C4-2B (cell line): ENCODE results near the gene RAX.

Source experiments
- H3K27ac ChIP-seq: fragments of 450-650 bp; 2 replicates; pipeline ENCODE4 v1.5.1; 2017
- ZFX ChIP-seq: fragments of 450-650 bp; IDR thresholded peaks from 2 replicates; pipeline ENCODE4 v1.6.1; 2017
- TF ChIP-seq, protein P1 (sequence below): fragments of 450-650 bp; conservative IDR thresholded peaks from 2 replicates; pipeline ENCODE4 v1.5.1; 2017; ENCODE audit warnings: mild to moderate bottlenecking

Gene RAX

DNA sequence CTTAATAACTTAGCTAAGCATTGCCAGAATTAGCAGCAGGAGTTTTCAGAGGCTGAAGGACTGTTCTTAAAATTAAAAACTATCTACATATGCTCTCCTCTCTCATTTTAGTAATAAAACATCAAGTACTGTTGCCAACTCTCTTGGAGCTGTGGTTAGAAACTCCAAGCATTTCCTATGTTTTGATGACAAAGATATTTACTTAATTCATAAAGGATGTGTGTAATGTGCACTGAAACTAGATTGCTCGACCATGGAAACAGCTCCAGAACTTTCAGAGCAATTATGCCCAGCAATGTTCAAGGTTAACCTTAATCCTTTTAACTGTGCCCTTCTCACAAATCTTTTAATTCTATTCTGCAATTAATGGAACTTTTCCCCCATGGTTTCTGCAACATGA lies 44.9 kb downstream of the RAX start:
- TF ChIP-seq ZFX, result no peak
- TF ChIP-seq, protein P1, sequence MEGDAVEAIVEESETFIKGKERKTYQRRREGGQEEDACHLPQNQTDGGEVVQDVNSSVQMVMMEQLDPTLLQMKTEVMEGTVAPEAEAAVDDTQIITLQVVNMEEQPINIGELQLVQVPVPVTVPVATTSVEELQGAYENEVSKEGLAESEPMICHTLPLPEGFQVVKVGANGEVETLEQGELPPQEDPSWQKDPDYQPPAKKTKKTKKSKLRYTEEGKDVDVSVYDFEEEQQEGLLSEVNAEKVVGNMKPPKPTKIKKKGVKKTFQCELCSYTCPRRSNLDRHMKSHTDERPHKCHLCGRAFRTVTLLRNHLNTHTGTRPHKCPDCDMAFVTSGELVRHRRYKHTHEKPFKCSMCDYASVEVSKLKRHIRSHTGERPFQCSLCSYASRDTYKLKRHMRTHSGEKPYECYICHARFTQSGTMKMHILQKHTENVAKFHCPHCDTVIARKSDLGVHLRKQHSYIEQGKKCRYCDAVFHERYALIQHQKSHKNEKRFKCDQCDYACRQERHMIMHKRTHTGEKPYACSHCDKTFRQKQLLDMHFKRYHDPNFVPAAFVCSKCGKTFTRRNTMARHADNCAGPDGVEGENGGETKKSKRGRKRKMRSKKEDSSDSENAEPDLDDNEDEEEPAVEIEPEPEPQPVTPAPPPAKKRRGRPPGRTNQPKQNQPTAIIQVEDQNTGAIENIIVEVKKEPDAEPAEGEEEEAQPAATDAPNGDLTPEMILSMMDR, result no peak
- no peak overlapping the region for H3K27ac ChIP-seq

DNA sequence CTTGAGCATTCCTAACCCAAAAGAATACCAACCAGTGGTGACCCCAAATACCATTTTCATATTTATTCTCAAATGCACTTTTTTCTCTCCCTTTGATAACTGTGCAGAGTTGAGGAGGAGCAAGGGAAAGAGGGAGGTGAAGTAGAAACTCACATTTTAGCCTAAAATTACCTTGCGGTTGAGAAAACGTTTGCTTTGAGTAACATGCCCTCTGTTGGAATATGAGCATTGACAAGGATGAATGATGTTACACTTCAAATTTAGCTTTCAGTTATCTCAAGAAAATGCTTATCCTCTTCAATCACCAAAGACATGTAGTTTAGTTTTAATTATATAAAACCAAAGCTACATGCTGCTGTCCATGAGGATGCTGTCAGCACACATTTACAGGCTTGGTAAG lies 50.9 kb downstream of the RAX start:
- no peak overlapping the region for H3K27ac ChIP-seq
- TF ChIP-seq, protein P1, result no peak
- TF ChIP-seq ZFX, result no peak

DNA sequence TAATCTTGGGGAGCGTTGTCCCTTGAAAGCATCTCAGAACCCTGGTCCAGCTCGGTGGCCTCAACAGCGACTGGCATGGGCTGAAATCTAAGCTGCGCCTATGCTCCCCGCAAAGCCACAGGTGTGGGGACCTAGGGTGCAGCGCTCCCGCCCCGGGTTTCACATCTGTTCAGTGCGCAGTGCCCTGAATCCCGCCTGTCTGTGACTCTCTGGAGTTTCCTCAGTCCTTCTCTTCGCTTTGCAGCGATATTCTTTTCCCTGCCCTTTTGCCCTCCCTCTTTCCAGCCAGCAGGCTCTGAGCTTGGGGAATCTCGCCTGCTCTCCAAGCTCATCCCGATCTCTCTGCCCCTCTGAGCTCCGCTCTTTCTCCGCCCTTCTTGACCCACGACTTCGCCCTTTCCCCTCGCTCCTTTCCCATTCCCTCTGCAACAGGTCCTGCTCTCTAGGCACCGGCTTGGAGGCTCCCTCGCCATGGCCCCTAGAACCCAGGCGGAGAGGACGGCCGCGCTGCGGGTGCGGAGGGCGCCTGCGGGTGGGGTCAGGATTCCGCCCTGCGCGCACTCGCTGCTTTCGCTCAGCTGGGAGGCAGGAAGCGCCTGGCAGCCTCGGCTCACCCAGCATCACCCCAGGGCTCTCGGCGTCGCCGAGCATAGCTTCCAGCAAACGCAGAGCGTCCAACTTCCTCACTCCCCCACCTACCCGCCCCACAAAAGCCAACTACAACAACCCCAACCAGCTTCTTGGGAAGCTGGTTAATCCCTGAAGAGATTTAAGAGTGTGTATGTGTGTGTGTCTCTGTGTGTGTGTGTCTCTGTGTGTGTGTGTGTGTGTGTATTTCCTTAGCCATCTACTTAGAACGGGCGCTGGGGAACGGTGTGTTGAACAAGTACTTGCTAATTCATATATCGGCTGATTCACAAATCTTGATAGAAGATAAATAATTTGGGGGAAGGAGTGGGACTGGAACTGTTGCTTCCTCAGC lies 52.2 kb downstream of the RAX start:
- TF ChIP-seq, protein P1, result no peak
- TF ChIP-seq ZFX, result no peak
- no peak overlapping the region for H3K27ac ChIP-seq

DNA sequence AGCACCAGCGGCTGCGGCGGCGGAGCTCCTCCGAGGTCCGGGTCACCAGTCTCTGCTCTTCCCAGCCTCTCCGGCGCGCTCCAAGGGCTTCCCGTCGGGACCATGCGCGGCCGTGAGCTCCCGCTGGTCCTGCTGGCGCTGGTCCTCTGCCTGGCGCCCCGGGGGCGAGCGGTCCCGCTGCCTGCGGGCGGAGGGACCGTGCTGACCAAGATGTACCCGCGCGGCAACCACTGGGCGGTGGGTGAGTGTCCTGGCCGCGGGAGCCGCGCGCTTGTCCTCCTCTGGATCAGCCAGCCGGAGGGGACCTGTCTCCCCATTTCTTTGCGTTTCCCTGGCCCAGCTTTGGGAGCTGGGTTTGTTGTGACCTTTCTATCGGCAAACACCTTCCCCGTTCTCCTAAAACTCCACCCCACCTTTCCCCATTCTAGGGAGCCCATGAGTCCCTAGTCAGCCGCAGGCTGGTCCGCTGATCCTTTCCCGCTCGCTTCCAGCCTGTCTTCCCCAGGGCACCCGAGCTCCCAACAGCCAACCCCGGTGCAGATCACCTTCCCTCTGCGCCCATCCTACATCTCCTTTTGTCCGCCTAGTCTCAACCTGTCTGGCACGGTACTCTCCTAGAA lies 53.0 kb downstream of the RAX start:
- H3K27ac ChIP-seq, result no peak overlapping the region
- TF ChIP-seq, protein P1, result no peak
- no peak for TF ChIP-seq ZFX

- TF ChIP-seq, protein P1, result no peak
- no peak for TF ChIP-seq ZFX
- H3K27ac ChIP-seq, result no peak within 1 kb of the TSS
Observed at GRCh38 chr18:59219672-59220163, 53.5 kb downstream of the RAX start, which contains the start of gene GRP. Gene GRP (plus strand): TSS chr18:59220158. CDS start chr18:59220266, 108 bp downstream.

DNA sequence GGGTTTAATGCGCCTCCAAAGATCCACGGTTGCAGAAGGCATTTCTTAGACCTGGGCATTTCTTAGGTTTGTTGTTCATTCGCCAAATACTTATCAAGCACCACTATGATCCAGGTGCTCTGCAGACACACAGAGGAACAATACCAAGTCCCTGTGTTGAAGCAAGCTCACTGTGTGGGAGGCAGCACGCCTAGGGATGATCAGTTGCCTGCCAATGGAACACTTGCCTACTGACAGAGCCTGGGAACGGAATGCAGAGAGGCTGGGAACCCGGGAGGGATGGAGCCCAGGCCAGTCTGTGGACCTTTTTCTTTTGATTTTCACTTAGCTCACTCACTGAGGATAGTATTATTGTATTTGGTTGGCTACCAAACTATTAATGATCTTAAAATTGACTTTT lies 55.2 kb downstream of the RAX start:
- no peak overlapping the region for H3K27ac ChIP-seq
- TF ChIP-seq ZFX, result no peak
- TF ChIP-seq, protein P1, result no peak
